ENCODE measurements around the gene SRSF2. TPM values are rescaled to one million over a fixed set of nuclear protein-coding genes. Genes with fewer than 3 reads are reported as not detected.
"Not testable (repeated sequence)": the region's sequence is repeated elsewhere in the genome, so short reads cannot be mapped to it uniquely, and the experiment has no call there.

The SRSF2 gene
- total and polyA plus RNA-seq, 4 experiments from 2014 or later, result 67.6 to 330 (median 219) TPM

GRCh38 chr17:76734080-76734840, 2.9 kb downstream of the SRSF2 start:
- peaks cover 44 to 74% (median 59%) of the 10 kb centered on the region in 4 donors for H3K4me1 Mint-ChIP-seq
- peak overlapping the region; percentile 74 to 93 for H3K4me3 ChIP-seq (ENCODE audit: low read length in 2 of 2)
- no peaks in the 10 kb centered on the region for H3K27me3 ChIP-seq (ENCODE audit: insufficient read depth, low read length)
- H3K36me3 Mint-ChIP-seq, result peaks cover 37 to 77% of the 10 kb centered on the region in 2 donors
- peak overlapping the region; percentile 95 for H3K27ac ChIP-seq (ENCODE audit: low read depth, low read length)
- peak overlapping the region; percentile 87 to 99 (median 97) for H3K27ac Mint-ChIP-seq
- H3K27me3 Mint-ChIP-seq, result no peaks in the 10 kb centered on the region
- no peak for DNase-seq
- POLR2A ChIA-PET (ENCODE audit: partially characterized antibody), result interaction anchor here (0.6 to 8.0 kb wide), 10 partner anchors 9 to 406 kb away, joined by 3 to 283 read pairs (median 7); partner anchors contain the start of genes JMJD6, METTL23 and SEC14L1
- H3K9me3 ChIP-seq (ENCODE audit: control insufficient read depth in 1 of 2, low read length in 2 of 2), result no peaks in the 10 kb centered on the region
- CTCF ChIA-PET (ENCODE audit: partially characterized antibody), result interaction anchor here (1.2 to 1.4 kb wide), 3 partner anchors 8 to 106 kb away, joined by 3 read pairs; partner anchors contain the start of genes JMJD6 and METTL23
- H3K4me3 Mint-ChIP-seq, result peak overlapping the region; percentile 92 to 98 (median 96)
- intact Hi-C loops (cut with micrococcal nuclease), result no loop called here
- peaks cover 0 to 8% (median 0%) of the 10 kb centered on the region in 8 donors for H3K9me3 Mint-ChIP-seq
- peaks cover 74% of the 10 kb centered on the region for H3K4me1 ChIP-seq (ENCODE audit: insufficient read depth, low read length)
- H3K36me3 ChIP-seq (ENCODE audit: insufficient read depth, low read length), result peaks cover 55% of the 10 kb centered on the region

GRCh38 chr17:76733618-76733957, 3.5 kb downstream of the SRSF2 start:
- peak overlapping the region; percentile 92 to 98 (median 96) for H3K4me3 Mint-ChIP-seq
- no peaks in the 10 kb centered on the region for H3K27me3 Mint-ChIP-seq
- peaks cover 0 to 8% (median 0%) of the 10 kb centered on the region in 8 donors for H3K9me3 Mint-ChIP-seq
- peaks cover 74% of the 10 kb centered on the region for H3K4me1 ChIP-seq (ENCODE audit: insufficient read depth, low read length)
- intact Hi-C loops (cut with micrococcal nuclease), result no loop called here
- H3K36me3 Mint-ChIP-seq, result peaks cover 37 to 77% of the 10 kb centered on the region in 2 donors
- DNase-seq, result no peak
- no peaks in the 10 kb centered on the region for H3K9me3 ChIP-seq (ENCODE audit: control insufficient read depth in 1 of 2, low read length in 2 of 2)
- ChIA-PET CTCF (ENCODE audit: partially characterized antibody) (interaction anchor here (1.3 to 1.4 kb wide), 2 partner anchors 17 to 107 kb away, joined by 3 read pairs; no protein-coding TSS in a partner anchor), POLR2A (ENCODE audit: partially characterized antibody) (interaction anchor here (0.6 to 7.4 kb wide), 5 partner anchors 19 to 218 kb away, joined by 4 to 93 read pairs (median 5); no protein-coding TSS in a partner anchor)
- peak overlapping the region; percentile 60 to 99 (median 97) for H3K27ac Mint-ChIP-seq
- peaks cover 38 to 74% (median 55%) of the 10 kb centered on the region in 4 donors for H3K4me1 Mint-ChIP-seq
- H3K27me3 ChIP-seq (ENCODE audit: insufficient read depth, low read length), result no peaks in the 10 kb centered on the region
- H3K27ac ChIP-seq (ENCODE audit: low read depth, low read length), result peak overlapping the region; percentile 95
- no peak overlapping the region for H3K4me3 ChIP-seq (ENCODE audit: low read length in 2 of 2)
- H3K36me3 ChIP-seq (ENCODE audit: insufficient read depth, low read length), result peaks cover 56% of the 10 kb centered on the region

- H3K4me3 ChIP-seq (ENCODE audit: low read length in 2 of 2), result no peak overlapping the region
- peaks cover 76% of the 10 kb centered on the region for H3K4me1 ChIP-seq (ENCODE audit: insufficient read depth, low read length)
These were observed 4.2 kb downstream of the SRSF2 start for GRCh38 chr17:76732734-76733617.

GRCh38 chr17:76731800-76732733, 5.1 kb downstream of the SRSF2 start:
- Mint-ChIP-seq H3K4me1 (peaks cover 40 to 82% (median 59%) of the 10 kb centered on the region in 4 donors), H3K4me3 (peak overlapping the region in 5 of 8 donors; percentile 13 to 97 (median 53)), H3K27ac (peak overlapping the region in 6 of 7 donors; percentile 69 to 99 (median 91)), H3K36me3 (peaks cover 37 to 75% of the 10 kb centered on the region in 2 donors)
- H3K4me3 ChIP-seq (ENCODE audit: low read length in 2 of 2); H3K27ac ChIP-seq (ENCODE audit: low read depth, low read length); H3K9me3 ChIP-seq (ENCODE audit: control insufficient read depth in 1 of 2, low read length in 2 of 2); H3K9me3 Mint-ChIP-seq; H3K27me3 ChIP-seq (ENCODE audit: insufficient read depth, low read length); intact Hi-C loops (cut with micrococcal nuclease); DNase-seq; H3K27me3 Mint-ChIP-seq: not testable (repeated sequence)
- peaks cover 81% of the 10 kb centered on the region for H3K4me1 ChIP-seq (ENCODE audit: insufficient read depth, low read length)
- POLR2A ChIA-PET (ENCODE audit: partially characterized antibody), result interaction anchor here (1.4 to 7.4 kb wide), 3 partner anchors 18 to 40 kb away, joined by 3 to 93 read pairs (median 5); no protein-coding TSS in a partner anchor
- H3K36me3 ChIP-seq (ENCODE audit: insufficient read depth, low read length), result peaks cover 56% of the 10 kb centered on the region
- CTCF ChIA-PET (ENCODE audit: partially characterized antibody), result interaction anchor here (1.2 kb wide), 1 partner anchor 42 kb away, joined by 3 read pairs; no protein-coding TSS in a partner anchor

More at GRCh38 chr17:76732734-76733617, 4.2 kb downstream of the SRSF2 start:
- Mint-ChIP-seq H3K9me3 (peaks cover 0 to 8% (median 0%) of the 10 kb centered on the region in 8 donors), H3K27me3 (no peaks in the 10 kb centered on the region), H3K4me3 (peak overlapping the region; percentile 6 to 98 (median 96)), H3K4me1 (peaks cover 35 to 74% (median 54%) of the 10 kb centered on the region in 4 donors), H3K36me3 (peaks cover 37 to 73% of the 10 kb centered on the region in 2 donors), H3K27ac (peak overlapping the region; percentile 37 to 99 (median 92))
- no peak for DNase-seq
- peaks cover 56% of the 10 kb centered on the region for H3K36me3 ChIP-seq (ENCODE audit: insufficient read depth, low read length)
- peak overlapping the region; percentile 95 for H3K27ac ChIP-seq (ENCODE audit: low read depth, low read length)
- CTCF ChIA-PET (ENCODE audit: partially characterized antibody), result no interaction called here
- POLR2A ChIA-PET (ENCODE audit: partially characterized antibody), result interaction anchor here (0.6 to 7.4 kb wide), 3 partner anchors 19 to 58 kb away, joined by 5 to 93 read pairs (median 5); no protein-coding TSS in a partner anchor
- H3K9me3 ChIP-seq (ENCODE audit: control insufficient read depth in 1 of 2, low read length in 2 of 2), result no peaks in the 10 kb centered on the region
- intact Hi-C loops (cut with micrococcal nuclease), result no loop called here
- no peaks in the 10 kb centered on the region for H3K27me3 ChIP-seq (ENCODE audit: insufficient read depth, low read length)

GRCh38 chr17:76727745-76728456, 9.2 kb downstream of the SRSF2 start:
- Histone ChIP-seq H3K9me3 (ENCODE audit: control insufficient read depth in 1 of 2, low read length in 2 of 2) (no peaks in the 10 kb centered on the region), H3K4me1 (ENCODE audit: insufficient read depth, low read length) (peaks cover 80% of the 10 kb centered on the region), H3K36me3 (ENCODE audit: insufficient read depth, low read length) (peaks cover 43% of the 10 kb centered on the region), H3K27me3 (ENCODE audit: insufficient read depth, low read length) (no peaks in the 10 kb centered on the region), H3K27ac (ENCODE audit: low read depth, low read length) (peak overlapping the region; percentile 97), H3K4me3 (ENCODE audit: low read length in 2 of 2) (peak overlapping the region; percentile 52 to 95)
- H3K4me1 Mint-ChIP-seq, result peaks cover 27 to 79% (median 53%) of the 10 kb centered on the region in 4 donors
- H3K9me3 Mint-ChIP-seq, result no peaks in the 10 kb centered on the region
- H3K4me3 Mint-ChIP-seq, result peak overlapping the region; percentile 94 to 99 (median 97)
- ChIA-PET CTCF (ENCODE audit: partially characterized antibody) (interaction anchor here (0.9 to 6.3 kb wide), 16 partner anchors 9 to 412 kb away, joined by 3 to 54 read pairs (median 4); partner anchors contain the start of genes MFSD11 and SRSF2), POLR2A (ENCODE audit: partially characterized antibody) (interaction anchor here (0.6 to 9.5 kb wide), 20 partner anchors 9 to 1230 kb away, joined by 3 to 283 read pairs (median 4); partner anchors contain the start of genes MFSD11, SRSF2, ST6GALNAC1 and TNRC6C)
- H3K27me3 Mint-ChIP-seq, result no peaks in the 10 kb centered on the region
- peaks cover 10 to 62% of the 10 kb centered on the region in 2 donors for H3K36me3 Mint-ChIP-seq
- H3K27ac Mint-ChIP-seq, result peak overlapping the region; percentile 97 to 100 (median 99)
- intact Hi-C loops (cut with micrococcal nuclease), result loop anchor here (5.0 kb wide), 3 partner anchors 56 to 211 kb away; no protein-coding TSS in a partner anchor
- DNase-seq, result peak in 3 of 5 donors; percentile 35 to 40 (median 36)
